GM21529 (cell line): ENCODE measurements around the gene MED15.

Experiments used
- ATAC-seq: cut with Tn5 transposase; IDR thresholded peaks from one replicate; pipeline ENCODE4 v1.9.1; 2021; ENCODE audit not compliant: unreplicated experiment

The MED15 gene

GRCh38 chr22:20508815-20509271 lies 1.4 kb downstream of the MED15 start:
- no peak for ATAC-seq

DNA sequence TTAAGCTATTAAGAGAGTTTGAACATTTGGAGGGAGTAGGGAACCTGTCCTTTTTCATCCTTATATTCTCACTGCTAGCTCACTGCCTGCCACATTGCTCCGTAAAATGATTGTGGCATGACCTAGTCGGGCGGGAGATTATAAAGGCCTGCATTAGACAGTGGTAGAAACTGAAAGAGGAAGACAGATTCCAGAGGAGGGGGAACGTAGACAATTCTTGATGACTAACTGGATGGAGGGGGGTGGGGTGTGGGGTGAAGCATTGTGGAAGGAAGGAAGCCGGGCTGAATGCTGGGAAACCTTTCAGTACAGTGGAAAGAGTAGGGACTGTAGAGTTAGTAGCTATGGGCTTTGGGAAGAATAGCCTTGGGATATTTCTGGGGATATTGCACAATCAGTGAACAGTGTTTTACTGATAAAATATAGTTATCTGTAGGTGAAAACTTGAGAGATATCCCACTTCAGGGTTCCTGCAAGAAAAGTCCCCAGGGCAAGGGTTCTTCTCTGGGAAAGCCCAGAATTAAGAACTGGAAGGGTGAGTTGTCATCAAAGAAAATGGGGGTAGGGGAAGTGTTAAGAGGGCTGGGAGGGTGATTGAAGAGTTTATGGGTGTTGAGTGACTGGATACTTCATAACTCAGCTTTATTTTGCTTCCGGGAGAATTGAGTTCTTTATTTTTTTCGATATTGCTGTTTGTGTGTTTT lies 2.1 kb downstream of the MED15 start:
- no peak for ATAC-seq

DNA sequence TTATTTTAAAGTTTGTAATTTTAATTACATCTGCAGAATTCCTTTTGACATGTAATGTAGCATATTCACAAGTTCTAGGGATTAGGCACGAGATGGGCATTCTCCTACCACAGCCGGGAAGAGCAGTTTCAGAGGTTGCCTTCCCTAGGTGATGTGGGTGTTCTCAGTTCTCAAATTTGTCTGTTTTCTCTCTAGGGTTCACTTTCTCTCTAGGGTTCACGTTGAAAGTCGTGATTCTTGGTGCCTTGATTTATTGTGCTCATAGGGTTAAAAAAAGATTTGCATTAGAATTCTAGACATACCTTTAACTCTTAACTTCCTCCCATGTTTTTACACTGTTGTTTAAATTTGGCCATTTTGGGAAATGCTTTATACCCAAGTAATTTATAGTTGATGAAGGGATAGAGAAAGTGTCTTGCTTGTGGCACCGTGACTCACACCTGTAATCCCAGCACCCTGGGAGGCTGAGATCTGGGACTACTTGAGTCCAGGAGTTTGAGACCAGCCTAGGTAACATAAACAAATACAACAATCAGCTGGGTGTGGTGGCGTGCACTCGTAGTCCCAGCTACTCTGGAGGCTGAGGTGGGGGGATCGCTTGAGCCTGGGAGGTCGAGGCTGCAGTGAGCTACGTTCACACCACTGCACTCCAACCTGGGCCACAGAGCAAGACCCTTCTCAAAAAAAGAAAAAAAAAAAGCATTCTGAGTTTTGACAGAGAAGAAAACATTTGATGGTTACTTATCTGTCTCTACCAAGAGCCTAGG lies 3.6 kb downstream of the MED15 start:
- no peak for ATAC-seq

GRCh38 chr22:20511578-20512229 lies 4.3 kb downstream of the MED15 start:
- ATAC-seq: no peak

- ATAC-seq: no peak
Measured at GRCh38 chr22:20514658-20515406, 7.4 kb downstream of the MED15 start.

DNA sequence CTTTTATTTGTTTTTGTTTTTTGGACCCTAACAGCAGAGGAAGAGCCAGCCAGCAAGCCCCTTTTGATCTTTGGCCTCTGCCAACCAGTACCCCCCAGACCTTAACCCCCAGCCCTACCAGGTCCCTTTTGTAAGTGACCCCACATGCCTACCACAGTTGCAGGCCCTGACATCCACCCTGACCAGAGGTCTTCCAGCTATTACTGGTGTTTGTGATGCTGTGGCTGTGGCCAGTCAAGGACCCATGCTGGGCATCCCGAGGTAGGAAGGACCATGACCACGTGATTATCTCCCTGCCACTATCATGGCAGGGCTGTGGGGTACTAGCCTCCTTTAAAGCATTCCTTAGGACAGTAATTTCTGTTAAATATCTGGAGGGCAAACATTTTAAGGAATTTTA lies 9.0 kb downstream of the MED15 start:
- ATAC-seq: no peak

DNA sequence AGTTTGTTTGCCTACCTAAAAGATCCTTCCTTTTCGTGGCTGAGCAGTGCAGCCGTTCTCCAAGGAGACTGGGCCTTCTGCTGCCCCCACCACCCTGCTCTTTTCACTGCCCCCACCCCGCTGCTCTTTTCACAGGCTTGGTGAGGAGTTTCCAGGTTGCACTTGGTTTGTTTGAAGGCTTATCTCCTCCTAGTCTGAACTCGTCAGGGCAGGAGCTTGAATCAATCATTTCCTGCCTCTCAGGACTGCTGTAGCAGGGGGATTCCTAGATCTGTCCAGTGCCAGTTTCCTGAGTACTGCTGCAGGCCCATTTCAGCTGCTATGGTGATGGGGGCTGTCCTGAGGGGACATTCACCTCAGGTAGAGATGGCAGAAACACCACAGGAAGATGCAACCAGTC lies 10.0 kb downstream of the MED15 start:
- ATAC-seq: no peak

DNA sequence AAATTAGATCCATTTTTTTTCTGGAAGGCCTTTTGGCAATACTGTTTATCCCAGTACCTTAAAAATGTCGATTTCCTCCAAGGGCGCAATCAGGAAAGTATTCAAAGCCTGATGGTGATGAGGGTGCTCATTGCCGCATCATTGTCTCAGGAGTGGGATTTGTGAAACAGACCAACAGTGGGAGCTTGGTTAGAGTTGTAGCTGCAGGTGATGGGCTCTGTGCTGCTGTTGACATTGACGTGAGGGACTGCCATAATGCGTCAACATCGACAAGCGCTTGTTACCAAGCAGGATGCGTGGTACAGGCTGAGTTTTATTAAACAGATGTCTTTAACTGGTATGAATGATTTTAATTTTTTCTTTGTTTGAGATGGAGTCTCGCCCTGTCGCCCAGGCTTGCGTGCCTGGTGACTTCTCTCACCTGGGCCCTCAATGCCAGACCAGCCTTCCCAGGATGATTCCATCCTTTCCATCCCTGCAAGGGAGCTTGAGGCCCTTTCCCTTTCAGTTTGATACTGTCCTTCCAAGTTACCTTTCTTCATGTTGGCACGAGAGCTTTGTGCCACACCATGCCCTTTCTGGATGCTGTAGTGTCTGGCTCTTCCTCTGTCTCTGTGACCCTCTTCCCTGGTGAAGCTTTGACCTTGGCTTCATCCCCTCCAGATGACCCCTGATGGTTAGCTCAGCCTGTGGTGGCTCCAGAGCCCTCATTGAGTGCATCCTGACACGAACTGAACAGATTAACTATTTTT lies 10.6 kb downstream of the MED15 start:
- ATAC-seq: no peak

DNA sequence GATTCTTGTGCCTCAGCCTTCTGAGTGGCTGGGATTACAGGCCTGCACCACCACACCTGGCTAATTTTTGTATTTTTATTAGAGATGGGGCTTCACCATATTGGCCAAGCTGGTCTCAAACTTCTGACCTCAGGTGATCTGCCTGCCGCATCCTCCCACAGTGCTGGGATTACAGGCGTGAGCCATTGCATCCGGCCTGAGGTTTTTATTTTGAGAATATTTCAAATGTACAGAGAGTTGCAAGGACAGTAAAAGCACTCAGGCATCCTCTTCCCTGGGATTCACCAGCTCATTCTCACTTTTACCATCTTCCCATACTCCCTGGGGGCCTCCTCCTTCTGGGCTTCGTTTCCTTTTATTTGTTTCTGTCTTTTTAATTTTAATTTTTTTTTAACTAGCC lies 12.1 kb downstream of the MED15 start:
- no peak for ATAC-seq

GRCh38 chr22:20520093-20520511 lies 12.7 kb downstream of the MED15 start:
- no peak for ATAC-seq

- no peak for ATAC-seq
Measured at GRCh38 chr22:20522134-20523004, 15.0 kb downstream of the MED15 start.

GRCh38 chr22:20523086-20523983 lies 15.9 kb downstream of the MED15 start:
- no peak for ATAC-seq

DNA sequence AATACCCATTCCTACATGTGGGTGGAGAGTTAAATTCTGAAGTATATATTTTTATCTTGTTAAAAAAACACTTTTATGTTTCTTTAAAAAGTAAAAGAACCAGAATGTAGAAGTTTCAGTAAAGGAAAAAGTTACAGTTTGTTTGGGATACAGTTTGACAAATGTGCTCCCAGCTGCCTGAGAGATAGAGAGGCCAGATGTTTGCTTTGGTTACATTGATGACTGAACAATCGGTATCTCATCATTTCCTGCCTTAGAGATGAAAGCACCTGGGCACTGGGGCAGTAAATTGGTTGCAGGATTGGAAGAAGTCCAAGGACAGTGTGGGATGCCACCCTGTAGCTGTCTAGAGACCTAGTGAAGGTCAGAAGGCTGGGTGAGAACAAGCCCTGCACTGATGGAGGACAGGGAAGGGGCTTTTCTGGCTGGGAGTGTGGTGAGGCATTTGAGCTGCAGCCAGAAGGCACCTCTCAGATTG lies 16.6 kb downstream of the MED15 start:
- ATAC-seq: no peak

GRCh38 chr22:20525048-20525447 lies 17.6 kb downstream of the MED15 start:
- no peak for ATAC-seq

GRCh38 chr22:20526305-20526627 lies 18.9 kb downstream of the MED15 start:
- no peak for ATAC-seq

DNA sequence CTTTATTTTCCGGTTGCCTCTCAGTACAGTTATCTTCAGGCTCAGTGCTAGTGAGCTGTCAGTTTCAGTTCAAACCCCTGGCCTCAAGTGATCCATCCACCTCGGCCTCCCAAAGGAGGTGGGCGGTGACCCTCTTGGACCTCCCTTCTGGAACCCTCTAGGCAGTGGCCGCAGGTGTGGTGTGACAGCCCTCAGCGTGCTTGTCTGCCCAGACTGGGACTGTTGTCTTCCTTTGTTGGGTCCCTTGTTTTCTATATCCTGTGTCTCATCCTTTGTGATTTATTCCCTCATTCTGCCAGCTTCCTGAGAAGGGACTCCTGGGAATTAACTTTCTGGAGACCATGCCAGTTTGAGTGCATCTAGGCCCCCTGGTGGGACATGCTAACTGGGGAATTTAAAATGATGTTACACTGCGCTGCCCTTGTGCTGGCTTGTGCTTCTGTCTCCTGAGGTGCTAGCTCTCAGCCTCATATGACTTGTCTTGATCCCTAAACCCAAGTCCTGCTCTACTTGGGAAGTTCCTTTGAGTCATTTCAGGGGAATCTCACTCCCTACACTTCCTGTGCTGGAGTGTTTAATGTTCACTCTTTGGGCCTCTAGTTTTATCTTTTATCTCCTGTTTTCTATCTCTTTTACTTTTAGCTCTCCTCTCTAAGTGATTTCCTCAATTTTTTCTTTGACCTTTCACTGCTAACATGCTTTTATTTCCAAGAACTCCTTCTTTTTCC lies 19.4 kb downstream of the MED15 start:
- ATAC-seq: no peak

GRCh38 chr22:20528405-20528978 lies 21.1 kb downstream of the MED15 start:
- no peak for ATAC-seq
